Measurements from ENCODE around the gene AFF3. TPM values are rescaled to one million over a fixed set of nuclear protein-coding genes. Genes with fewer than 3 reads are reported as not detected.
"Not testable (repeated sequence)": the region's sequence is repeated elsewhere in the genome, so short reads cannot be mapped to it uniquely, and the experiment has no call there.

The AFF3 gene
- total RNA-seq, 3 donors from 2014 or later, result 2.1 to 2.6 (median 2.2) TPM

GRCh38 chr2:100082302-100082978 lies 60.0 kb downstream of the AFF3 start:
- H3K9me3 Mint-ChIP-seq; DNase-seq; H3K36me3 Mint-ChIP-seq (ENCODE audit: insufficient read depth); H3K27me3 Mint-ChIP-seq (ENCODE audit: low read depth); H3K4me3 Mint-ChIP-seq; H3K4me1 Mint-ChIP-seq (ENCODE audit: low read depth); ATAC-seq: not testable (repeated sequence)

GRCh38 chr2:100077935-100078334 lies 64.5 kb downstream of the AFF3 start:
- no peaks in the 10 kb centered on the region for H3K9me3 Mint-ChIP-seq
- ATAC-seq (no peak), DNase-seq (no peak)
- H3K4me1 Mint-ChIP-seq (ENCODE audit: low read depth), result no peaks in the 10 kb centered on the region
- H3K4me3 Mint-ChIP-seq, result no peak overlapping the region
- H3K27me3 Mint-ChIP-seq (ENCODE audit: low read depth), result peaks cover 2% of the 10 kb centered on the region
- H3K36me3 Mint-ChIP-seq (ENCODE audit: insufficient read depth), result peaks cover 3% of the 10 kb centered on the region

- no peak overlapping the region for H3K4me3 Mint-ChIP-seq
- no peak for ATAC-seq
- DNase-seq, result no peak
- peaks cover 3% of the 10 kb centered on the region for H3K36me3 Mint-ChIP-seq (ENCODE audit: insufficient read depth)
- H3K27me3 Mint-ChIP-seq (ENCODE audit: low read depth), result peaks cover 2% of the 10 kb centered on the region
- no peaks in the 10 kb centered on the region for H3K4me1 Mint-ChIP-seq (ENCODE audit: low read depth)
- H3K9me3 Mint-ChIP-seq, result no peaks in the 10 kb centered on the region
Observed at GRCh38 chr2:100077456-100077855, 64.9 kb downstream of the AFF3 start.

- no peak for ATAC-seq
- Mint-ChIP-seq H3K27me3 (ENCODE audit: low read depth) (peaks cover 2% of the 10 kb centered on the region), H3K4me1 (ENCODE audit: low read depth) (peaks cover 3% of the 10 kb centered on the region), H3K4me3 (no peak overlapping the region), H3K9me3 (no peaks in the 10 kb centered on the region), H3K36me3 (ENCODE audit: insufficient read depth) (peaks cover 3% of the 10 kb centered on the region)
- DNase-seq, result no peak
Observed at GRCh38 chr2:100075532-100075931, 66.9 kb downstream of the AFF3 start.

GRCh38 chr2:100073110-100073509 lies 69.3 kb downstream of the AFF3 start:
- H3K4me3 Mint-ChIP-seq, result no peak overlapping the region
- peaks cover 2% of the 10 kb centered on the region for H3K27me3 Mint-ChIP-seq (ENCODE audit: low read depth)
- DNase-seq, result no peak
- no peaks in the 10 kb centered on the region for H3K9me3 Mint-ChIP-seq
- H3K4me1 Mint-ChIP-seq (ENCODE audit: low read depth), result peaks cover 4% of the 10 kb centered on the region
- peaks cover 3% of the 10 kb centered on the region for H3K36me3 Mint-ChIP-seq (ENCODE audit: insufficient read depth)
- no peak for ATAC-seq

- DNase-seq (no peak), ATAC-seq (no peak)
- Mint-ChIP-seq H3K4me1 (ENCODE audit: low read depth) (peaks cover 4% of the 10 kb centered on the region), H3K4me3 (no peak overlapping the region), H3K9me3 (no peaks in the 10 kb centered on the region), H3K36me3 (ENCODE audit: insufficient read depth) (peaks cover 3% of the 10 kb centered on the region), H3K27me3 (ENCODE audit: low read depth) (peaks cover 2% of the 10 kb centered on the region)
Observed at GRCh38 chr2:100072503-100072902, 69.9 kb downstream of the AFF3 start.

GRCh38 chr2:100071335-100072043 lies 70.9 kb downstream of the AFF3 start:
- H3K4me3 Mint-ChIP-seq, result no peak overlapping the region
- H3K36me3 Mint-ChIP-seq (ENCODE audit: insufficient read depth), result peaks cover 3% of the 10 kb centered on the region
- H3K27me3 Mint-ChIP-seq (ENCODE audit: low read depth), result peaks cover 2% of the 10 kb centered on the region
- no peaks in the 10 kb centered on the region for H3K9me3 Mint-ChIP-seq
- ATAC-seq, result peak in 1 of 2 donors; percentile 27
- no peak for DNase-seq
- H3K4me1 Mint-ChIP-seq (ENCODE audit: low read depth), result peaks cover 4% of the 10 kb centered on the region

GRCh38 chr2:100070078-100070477 lies 72.3 kb downstream of the AFF3 start:
- Mint-ChIP-seq H3K4me3 (no peak overlapping the region), H3K4me1 (ENCODE audit: low read depth) (peaks cover 4% of the 10 kb centered on the region), H3K36me3 (ENCODE audit: insufficient read depth) (peaks cover 3% of the 10 kb centered on the region), H3K9me3 (no peaks in the 10 kb centered on the region), H3K27me3 (ENCODE audit: low read depth) (peaks cover 2% of the 10 kb centered on the region)
- ATAC-seq (no peak), DNase-seq (no peak)

- H3K4me1 Mint-ChIP-seq (ENCODE audit: low read depth), result peaks cover 16% of the 10 kb centered on the region
- H3K27me3 Mint-ChIP-seq (ENCODE audit: low read depth), result no peaks in the 10 kb centered on the region
- ATAC-seq, result no peak
- H3K9me3 Mint-ChIP-seq, result peaks cover 2% of the 10 kb centered on the region
- DNase-seq, result no peak
- H3K36me3 Mint-ChIP-seq (ENCODE audit: insufficient read depth), result peaks cover 3% of the 10 kb centered on the region
- no peak overlapping the region for H3K4me3 Mint-ChIP-seq
Observed at GRCh38 chr2:100068395-100068794, 74.0 kb downstream of the AFF3 start.

GRCh38 chr2:100067784-100068183 lies 74.6 kb downstream of the AFF3 start:
- DNase-seq (no peak), ATAC-seq (no peak)
- Mint-ChIP-seq H3K27me3 (ENCODE audit: low read depth) (no peaks in the 10 kb centered on the region), H3K4me3 (no peak overlapping the region), H3K36me3 (ENCODE audit: insufficient read depth) (peaks cover 3% of the 10 kb centered on the region), H3K9me3 (peaks cover 4% of the 10 kb centered on the region), H3K4me1 (ENCODE audit: low read depth) (peaks cover 16% of the 10 kb centered on the region)

- no peak overlapping the region for H3K4me3 Mint-ChIP-seq
- no peak for DNase-seq
- H3K4me1 Mint-ChIP-seq (ENCODE audit: low read depth), result peaks cover 21% of the 10 kb centered on the region
- peaks cover 8% of the 10 kb centered on the region for H3K36me3 Mint-ChIP-seq (ENCODE audit: insufficient read depth)
- peaks cover 4% of the 10 kb centered on the region for H3K9me3 Mint-ChIP-seq
- no peak for ATAC-seq
- H3K27me3 Mint-ChIP-seq (ENCODE audit: low read depth), result peaks cover 4% of the 10 kb centered on the region
Observed at GRCh38 chr2:100066856-100067255, 75.5 kb downstream of the AFF3 start.

- Mint-ChIP-seq H3K4me3 (no peak overlapping the region), H3K27me3 (ENCODE audit: low read depth) (peaks cover 4% of the 10 kb centered on the region), H3K36me3 (ENCODE audit: insufficient read depth) (peaks cover 8% of the 10 kb centered on the region), H3K4me1 (ENCODE audit: low read depth) (peaks cover 24% of the 10 kb centered on the region), H3K9me3 (peaks cover 4% of the 10 kb centered on the region)
- no peak for ATAC-seq
- DNase-seq, result no peak
Observed at GRCh38 chr2:100066246-100066645, 76.1 kb downstream of the AFF3 start.

- H3K4me1 Mint-ChIP-seq (ENCODE audit: low read depth), result peaks cover 31% of the 10 kb centered on the region
- ATAC-seq, result peak; percentile 43 to 50
Observed at GRCh38 chr2:100064592-100065428, 77.6 kb downstream of the AFF3 start.

GRCh38 chr2:100064165-100064564 lies 78.2 kb downstream of the AFF3 start:
- no peak for DNase-seq
- no peak overlapping the region for H3K4me3 Mint-ChIP-seq
- peaks cover 4% of the 10 kb centered on the region for H3K27me3 Mint-ChIP-seq (ENCODE audit: low read depth)
- peaks cover 38% of the 10 kb centered on the region for H3K4me1 Mint-ChIP-seq (ENCODE audit: low read depth)
- no peak for ATAC-seq
- H3K36me3 Mint-ChIP-seq (ENCODE audit: insufficient read depth), result peaks cover 8% of the 10 kb centered on the region
- H3K9me3 Mint-ChIP-seq, result peaks cover 4% of the 10 kb centered on the region

More at GRCh38 chr2:100064592-100065428, 77.6 kb downstream of the AFF3 start:
- no peak overlapping the region for H3K4me3 Mint-ChIP-seq
- H3K36me3 Mint-ChIP-seq (ENCODE audit: insufficient read depth), result peaks cover 8% of the 10 kb centered on the region
- DNase-seq, result no peak
- H3K27me3 Mint-ChIP-seq (ENCODE audit: low read depth), result peaks cover 4% of the 10 kb centered on the region
- peaks cover 4% of the 10 kb centered on the region for H3K9me3 Mint-ChIP-seq
